OCI-LY7 (cell line): ENCODE results near the gene VKORC1L1.

ENCODE experiments used
- CTCF ChIP-seq: fragments of 200-600 bp; sonication (generic); conservative IDR thresholded peaks from 2 replicates; pipeline ENCODE4 v1.5.1; 2014; ENCODE audit warnings: mild to moderate bottlenecking, antibody characterized with exemption, low read length, moderate library complexity, mixed read lengths
- EZH2phosphoT487 ChIP-seq: fragments of 200-600 bp; sonication (generic); IDR thresholded peaks from 2 replicates; pipeline ENCODE4 v1.6.1; 2018; ENCODE audit warnings: low read depth, borderline replicate concordance, mild to moderate bottlenecking, mixed run types, antibody characterized with exemption, low read length, moderate library complexity, mixed read lengths

- TF ChIP-seq CTCF, result no peak
- no peak for TF ChIP-seq EZH2phosphoT487
These were observed 107.8 kb downstream of the VKORC1L1 start for GRCh38 chr7:65980478-65981250.
